Tibial nerve (tissue), 4 donors: ENCODE measurements around the gene KRTAP2-4.

Experiments used
- EP300 ChIP-seq, 2 donors: sonication (generic); formaldehyde crosslinking; IDR thresholded peaks; one replicate each; pipeline ENCODE4 v1.6.1; 2017; ENCODE audit warnings: antibody characterized with exemption in 2 of 2, mild to moderate bottlenecking in 1 of 2
- POLR2A ChIP-seq, 2 donors: fragments of 450-650 bp; IDR thresholded peaks; one replicate each; pipeline ENCODE4 v1.6.1; 2017; ENCODE audit warnings: antibody characterized with exemption in 2 of 2, mild to moderate bottlenecking in 2 of 2, moderate library complexity in 2 of 2
- TF ChIP-seq, protein P1 (sequence below), 5 experiments: fragments of 200-600 bp in 3 of 5; fragments of 450-650 bp in 2 of 5; sonication (generic) in 3 of 5; IDR thresholded peaks; one replicate each; pipeline ENCODE4 v1.5.1; 2016 to 2019; ENCODE audit warnings: antibody characterized with exemption in 5 of 5, mild to moderate bottlenecking in 3 of 5, moderate library complexity in 2 of 5

DNA sequence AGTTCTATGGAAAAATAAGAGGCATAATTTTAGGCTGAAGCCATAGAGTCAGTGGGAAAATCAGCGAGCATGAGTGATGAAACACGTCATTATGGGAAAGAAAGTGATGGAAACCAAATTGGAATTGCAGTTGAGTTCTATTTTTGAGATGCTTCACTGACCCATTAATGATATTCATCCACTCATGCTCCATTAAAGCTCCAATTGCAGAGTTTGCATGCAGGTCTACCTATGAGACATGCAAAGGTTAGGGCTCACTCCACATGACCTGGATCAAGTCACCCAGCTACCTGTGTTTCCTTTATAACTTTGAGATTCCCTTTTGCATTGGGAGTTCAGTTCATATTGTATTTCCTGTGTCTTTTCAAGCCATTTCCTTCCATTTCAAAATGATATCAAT is 8.0 kb upstream of the KRTAP2-4 start:
- TF ChIP-seq, protein P1, sequence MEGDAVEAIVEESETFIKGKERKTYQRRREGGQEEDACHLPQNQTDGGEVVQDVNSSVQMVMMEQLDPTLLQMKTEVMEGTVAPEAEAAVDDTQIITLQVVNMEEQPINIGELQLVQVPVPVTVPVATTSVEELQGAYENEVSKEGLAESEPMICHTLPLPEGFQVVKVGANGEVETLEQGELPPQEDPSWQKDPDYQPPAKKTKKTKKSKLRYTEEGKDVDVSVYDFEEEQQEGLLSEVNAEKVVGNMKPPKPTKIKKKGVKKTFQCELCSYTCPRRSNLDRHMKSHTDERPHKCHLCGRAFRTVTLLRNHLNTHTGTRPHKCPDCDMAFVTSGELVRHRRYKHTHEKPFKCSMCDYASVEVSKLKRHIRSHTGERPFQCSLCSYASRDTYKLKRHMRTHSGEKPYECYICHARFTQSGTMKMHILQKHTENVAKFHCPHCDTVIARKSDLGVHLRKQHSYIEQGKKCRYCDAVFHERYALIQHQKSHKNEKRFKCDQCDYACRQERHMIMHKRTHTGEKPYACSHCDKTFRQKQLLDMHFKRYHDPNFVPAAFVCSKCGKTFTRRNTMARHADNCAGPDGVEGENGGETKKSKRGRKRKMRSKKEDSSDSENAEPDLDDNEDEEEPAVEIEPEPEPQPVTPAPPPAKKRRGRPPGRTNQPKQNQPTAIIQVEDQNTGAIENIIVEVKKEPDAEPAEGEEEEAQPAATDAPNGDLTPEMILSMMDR (IDR thresholded peaks at IDR 0.05): no peak
- no peak for TF ChIP-seq EP300 (IDR thresholded peaks at IDR 0.05)
- no peak for TF ChIP-seq POLR2A (IDR thresholded peaks at IDR 0.05)
